NOMO-1 treated with DMSO at 0.1 percent for 48 hours (cell line): Measurements from ENCODE around the gene GADL1.
A peak's percentile ranks its signal among the peaks of the same experiment; 100 is the strongest.

ENCODE experiments used
- DNase-seq: peaks from one replicate; lab custom pipeline; 2025; ENCODE audit not compliant: unreplicated experiment; lab: John Stamatoyannopoulos, UW

GADL1 gene, protein sequence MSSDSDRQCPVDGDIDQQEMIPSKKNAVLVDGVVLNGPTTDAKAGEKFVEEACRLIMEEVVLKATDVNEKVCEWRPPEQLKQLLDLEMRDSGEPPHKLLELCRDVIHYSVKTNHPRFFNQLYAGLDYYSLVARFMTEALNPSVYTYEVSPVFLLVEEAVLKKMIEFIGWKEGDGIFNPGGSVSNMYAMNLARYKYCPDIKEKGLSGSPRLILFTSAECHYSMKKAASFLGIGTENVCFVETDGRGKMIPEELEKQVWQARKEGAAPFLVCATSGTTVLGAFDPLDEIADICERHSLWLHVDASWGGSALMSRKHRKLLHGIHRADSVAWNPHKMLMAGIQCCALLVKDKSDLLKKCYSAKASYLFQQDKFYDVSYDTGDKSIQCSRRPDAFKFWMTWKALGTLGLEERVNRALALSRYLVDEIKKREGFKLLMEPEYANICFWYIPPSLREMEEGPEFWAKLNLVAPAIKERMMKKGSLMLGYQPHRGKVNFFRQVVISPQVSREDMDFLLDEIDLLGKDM

GRCh38 chr3:30894521-30895251 lies at the start of gene GADL1:
Gene GADL1 (minus strand): TSS chr3:30894661. CDS start chr3:30894614, 47 bp downstream.
- no peak for DNase-seq

GRCh38 chr3:30944124-30944523 lies 49.7 kb upstream of the GADL1 start:
- DNase-seq = no peak

GRCh38 chr3:30943206-30943605 lies 48.7 kb upstream of the GADL1 start:
- no peak for DNase-seq

DNA sequence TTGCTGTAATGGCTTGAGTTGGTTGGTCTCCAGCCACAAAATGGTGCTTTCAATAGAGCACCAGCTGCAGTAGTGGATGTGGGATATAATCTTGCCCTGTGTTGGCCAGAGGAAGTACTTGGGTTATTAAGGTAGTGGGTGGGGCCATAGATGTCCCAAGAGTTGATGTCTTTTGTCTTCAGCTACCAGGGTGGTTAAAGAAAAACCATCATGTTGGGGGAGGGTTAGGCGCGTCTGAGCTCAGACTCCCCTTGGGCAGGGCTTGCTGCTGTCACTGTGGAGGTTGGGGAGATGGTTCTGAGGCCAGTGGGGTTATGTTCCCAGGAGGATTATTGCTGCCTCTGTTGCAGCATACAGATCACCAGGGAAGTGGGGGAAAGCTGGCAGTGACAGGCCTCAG lies 46.9 kb upstream of the GADL1 start:
- DNase-seq = peak; percentile 28

DNA sequence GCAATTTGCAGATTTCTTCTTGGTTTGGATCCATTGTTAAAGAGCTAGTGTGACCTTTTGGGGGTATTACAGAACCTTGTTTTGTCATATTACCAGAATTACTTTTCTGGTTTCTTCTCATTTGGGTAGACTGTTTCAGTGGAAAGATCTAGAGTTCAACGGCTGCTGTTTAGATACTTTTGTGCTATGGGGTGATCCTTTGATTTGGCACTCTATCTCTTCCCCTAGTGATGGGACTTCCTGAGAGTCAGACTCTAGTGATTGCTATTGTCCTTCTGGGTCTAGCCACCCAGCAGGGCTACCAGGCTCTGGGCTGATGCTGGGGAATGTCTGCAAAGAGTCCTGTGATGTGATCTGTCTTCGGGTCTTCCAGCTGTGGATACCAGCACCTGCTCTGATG lies 46.3 kb upstream of the GADL1 start:
- no peak for DNase-seq

DNA sequence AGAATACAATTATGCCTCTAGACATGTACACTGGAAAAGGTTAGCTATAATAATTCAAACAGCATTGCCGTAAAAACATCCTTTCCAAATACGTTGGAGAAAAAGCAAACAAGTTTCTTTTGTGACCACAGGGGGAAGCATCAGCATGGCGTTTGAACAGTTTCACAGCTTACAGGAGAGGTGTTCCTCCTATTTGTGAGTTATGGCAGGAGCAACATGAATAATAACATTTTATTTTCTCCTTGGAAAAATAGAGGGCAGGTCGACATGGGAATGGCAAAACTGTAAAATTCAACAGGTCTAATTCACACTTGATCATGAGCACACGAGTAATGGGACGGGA lies 39.7 kb upstream of the GADL1 start:
- peak; percentile 62 for DNase-seq

DNA sequence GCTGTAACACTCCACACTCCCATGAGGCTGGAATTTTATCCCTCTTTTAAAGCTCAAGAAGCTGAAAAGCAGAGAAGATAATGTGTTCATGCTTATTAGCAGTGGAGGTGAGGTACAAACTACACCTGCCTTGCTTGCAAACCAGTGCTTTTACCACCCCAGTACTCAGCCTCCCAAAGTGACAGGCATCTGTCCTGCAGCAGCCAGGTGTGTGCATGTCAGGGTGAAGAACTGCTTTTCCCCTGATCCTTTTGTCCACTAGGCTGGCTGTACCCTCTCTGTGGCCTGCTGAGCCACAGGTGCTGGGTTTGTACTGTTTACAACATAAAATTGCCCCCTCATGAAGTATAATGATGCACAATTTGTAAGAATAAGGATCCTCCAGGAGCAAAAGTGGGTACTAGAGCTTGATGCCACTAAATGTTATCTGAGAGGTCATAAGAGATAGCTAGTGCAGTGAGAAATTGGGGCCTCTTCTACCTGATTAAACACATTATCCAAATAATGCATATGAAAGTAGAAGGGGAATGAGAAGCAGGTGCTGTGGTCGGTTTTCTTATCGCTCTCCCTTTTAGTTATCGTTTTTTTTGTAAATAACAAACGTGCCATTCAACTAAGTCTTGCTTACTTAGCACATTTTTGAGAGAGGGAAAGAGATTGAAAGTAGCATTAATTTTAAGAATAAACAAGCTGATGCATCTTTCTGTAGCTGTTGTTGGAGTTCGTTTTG lies 39.2 kb upstream of the GADL1 start:
- no peak for DNase-seq

GRCh38 chr3:30932513-30933098 lies 38.1 kb upstream of the GADL1 start:
- DNase-seq = no peak

- no peak for DNase-seq
Observed at GRCh38 chr3:30924763-30925162, 30.3 kb upstream of the GADL1 start.

- no peak for DNase-seq
Observed at GRCh38 chr3:30919564-30919963, 25.1 kb upstream of the GADL1 start.

DNA sequence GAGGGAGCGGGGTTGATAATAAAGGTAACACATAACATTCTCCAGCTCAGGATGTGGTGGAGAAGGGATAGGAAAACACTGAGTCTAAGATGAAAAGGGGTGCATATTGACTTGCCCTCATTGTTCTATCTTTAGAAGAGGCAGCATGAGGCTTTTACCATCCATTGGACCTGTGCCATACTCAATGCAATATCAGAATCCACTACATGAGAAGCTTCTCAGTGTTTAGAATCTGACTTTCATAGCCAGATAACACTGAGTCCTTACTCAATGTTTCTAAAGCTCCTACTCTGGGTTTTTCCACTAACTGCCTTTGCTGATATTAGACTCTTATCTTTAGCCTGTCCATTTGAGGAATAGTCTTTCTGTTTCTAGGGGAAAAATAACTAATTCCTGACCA lies 24.3 kb upstream of the GADL1 start:
- no peak for DNase-seq

- DNase-seq = no peak
Observed at GRCh38 chr3:30915782-30916181, 21.3 kb upstream of the GADL1 start.

DNA sequence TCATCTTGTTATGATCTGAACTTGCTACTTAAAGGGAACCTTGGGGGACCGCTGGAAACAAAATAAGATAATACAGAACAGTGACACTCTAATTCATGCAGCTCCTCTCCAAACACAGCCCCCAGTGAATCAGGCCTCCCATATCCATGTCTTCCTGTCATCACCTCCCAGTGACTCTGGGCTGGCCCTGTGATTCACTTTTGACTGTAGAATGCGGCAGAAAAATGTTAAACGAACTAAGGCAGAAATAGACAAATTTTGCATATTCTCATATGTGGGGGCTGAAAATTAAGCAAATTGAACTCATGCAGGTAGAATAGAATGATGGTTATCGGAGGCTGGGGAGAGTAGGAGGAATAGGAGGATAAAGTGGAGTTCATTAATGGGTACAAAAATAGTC lies 20.2 kb upstream of the GADL1 start:
- no peak for DNase-seq

DNA sequence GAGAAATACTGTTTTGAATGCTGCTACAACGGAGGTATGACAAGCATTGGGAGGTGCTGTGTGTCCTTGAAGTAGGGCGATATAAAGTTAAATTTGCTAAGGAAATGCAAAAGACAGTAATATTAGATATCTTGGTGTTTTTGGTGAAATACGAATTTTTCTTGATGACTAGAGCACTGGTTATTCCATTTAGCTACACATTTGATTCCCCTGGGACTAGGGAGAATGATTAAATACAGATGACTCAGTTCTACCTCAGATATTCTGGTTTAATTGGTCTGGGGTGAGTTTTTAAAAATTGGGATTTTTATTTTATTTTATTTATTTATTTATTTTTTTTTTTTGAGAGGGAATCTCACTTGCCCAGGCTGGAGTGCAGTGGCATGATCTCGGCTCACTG lies 18.7 kb upstream of the GADL1 start:
- DNase-seq = no peak

GRCh38 chr3:30912301-30912700 lies 17.8 kb upstream of the GADL1 start:
- no peak for DNase-seq

DNA sequence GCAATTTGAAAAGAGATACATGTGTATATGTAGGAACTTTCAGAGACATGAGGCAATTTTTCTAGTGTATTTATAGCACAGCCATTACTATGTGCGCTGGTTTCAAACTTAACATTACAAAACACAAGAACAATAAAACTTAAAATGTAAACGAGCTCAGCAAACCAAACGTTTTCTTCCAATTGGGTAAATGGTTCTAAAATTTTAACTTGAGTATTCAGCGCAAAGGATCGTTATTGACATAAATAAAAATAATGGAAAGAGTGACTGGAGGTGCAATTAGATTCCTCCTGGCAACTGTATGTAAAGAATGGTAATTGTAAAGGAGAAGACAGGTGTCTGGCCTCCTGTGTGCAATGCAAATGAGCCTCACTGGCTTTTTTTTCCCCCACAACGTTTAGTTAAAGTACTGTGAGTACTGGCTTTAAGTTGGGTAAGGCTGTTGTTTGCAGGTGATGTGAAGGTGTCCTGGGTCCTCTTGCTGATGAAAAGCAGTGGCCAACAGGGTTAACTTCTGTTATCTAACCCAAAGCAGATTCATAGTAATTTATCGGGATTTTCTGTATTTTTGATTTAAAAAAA lies 14.1 kb upstream of the GADL1 start:
- DNase-seq = no peak

DNA sequence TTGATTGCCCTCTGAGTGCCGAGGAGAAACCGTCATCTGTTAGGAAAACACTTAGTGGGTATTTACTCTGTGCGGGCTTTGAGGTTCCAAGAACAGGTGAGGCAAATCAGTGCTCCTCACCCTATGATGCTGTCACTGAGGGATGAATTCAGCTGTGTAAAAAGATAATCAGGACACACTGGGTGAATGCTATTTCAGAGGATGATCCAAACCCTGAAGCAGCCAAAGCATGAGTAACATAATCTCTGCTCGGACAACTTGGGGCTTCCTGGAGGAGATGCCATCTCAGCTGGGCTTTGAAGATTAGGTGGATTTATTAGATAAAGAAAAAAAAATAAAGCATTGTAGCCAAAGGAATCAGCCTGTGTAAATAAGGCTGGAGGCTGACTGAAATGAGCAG lies 10.5 kb upstream of the GADL1 start:
- no peak for DNase-seq

DNA sequence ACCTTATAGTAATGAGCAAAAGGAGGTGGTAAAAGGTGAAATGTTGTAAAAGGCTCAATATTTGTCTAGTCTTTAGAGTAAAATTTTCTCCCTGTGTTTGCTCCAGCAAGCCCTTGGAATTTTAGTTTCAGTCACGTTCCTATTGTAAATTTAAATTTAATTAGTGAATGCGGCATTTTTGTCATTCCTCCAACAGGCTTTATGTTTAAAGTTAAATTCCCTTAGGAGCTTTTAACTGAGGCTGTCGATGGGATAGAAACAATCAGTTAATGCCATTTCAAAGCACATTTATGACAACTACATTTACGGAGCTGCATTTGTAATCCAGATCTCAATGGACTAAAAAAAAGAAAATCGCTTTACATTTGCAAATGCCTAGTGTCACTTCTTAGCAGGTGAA lies 868 bp upstream of the GADL1 start:
- DNase-seq = no peak

DNA sequence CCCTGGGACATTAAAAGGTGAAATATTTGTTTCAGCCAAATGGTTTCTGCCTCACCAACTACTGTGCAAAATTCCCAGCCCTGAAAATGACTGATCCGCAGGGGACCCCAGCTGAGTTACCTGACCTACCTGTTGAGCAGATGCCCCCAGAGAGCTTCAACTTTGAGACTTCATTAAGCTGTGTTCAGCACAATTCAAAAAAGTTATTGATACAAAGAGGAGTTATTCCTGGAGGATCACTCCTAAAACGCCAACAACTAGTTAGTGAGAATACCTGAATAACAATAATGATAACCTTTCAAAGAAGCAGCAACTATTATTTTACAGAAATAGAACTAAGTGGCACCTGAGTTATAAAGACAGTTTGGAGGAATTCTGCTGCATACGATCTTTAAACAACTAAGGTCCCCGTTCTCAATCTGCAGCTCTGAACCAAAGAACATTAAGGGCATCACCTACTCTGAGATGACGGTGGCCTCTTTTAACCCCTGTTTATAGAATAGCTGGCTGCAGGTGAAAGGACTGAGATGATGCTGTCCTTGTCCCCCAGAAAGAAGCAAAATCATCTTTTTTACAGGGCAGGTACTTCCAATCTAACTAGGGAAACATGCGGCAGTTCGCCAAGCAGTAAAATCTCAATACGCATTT lies 659 bp downstream of the GADL1 start:
- DNase-seq = no peak

DNA sequence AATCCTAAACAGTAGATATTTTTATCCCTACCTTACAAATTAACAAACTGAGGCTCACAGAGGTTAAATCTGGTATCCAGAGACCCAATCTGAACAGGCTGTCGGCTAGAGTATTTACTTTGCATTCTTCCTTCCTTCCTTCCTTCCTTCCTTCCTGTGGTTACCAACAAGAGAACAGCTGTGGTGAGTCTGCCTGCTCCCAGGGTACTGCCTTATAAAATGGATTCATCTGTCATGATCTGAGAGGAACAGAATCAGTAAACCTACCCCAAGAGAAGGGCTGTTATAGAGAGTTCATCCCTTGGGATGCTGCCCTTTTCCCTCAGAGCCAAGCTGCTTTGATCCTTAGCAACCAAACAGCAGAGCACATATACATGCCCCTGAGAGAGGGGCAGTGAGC lies 3.6 kb downstream of the GADL1 start:
- DNase-seq = no peak

GRCh38 chr3:30886888-30887287 lies 7.6 kb downstream of the GADL1 start:
- DNase-seq = no peak
